HEK293T (cell line): ENCODE data around the gene UMODL1.

Source experiments
- FOXK2 ChIP-seq: fragments of 450-650 bp; IDR thresholded peaks from 2 replicates; pipeline ENCODE4 v1.6.1; 2016; ENCODE audit warnings: mild to moderate bottlenecking
- L3MBTL2 ChIP-seq: fragments of 450-650 bp; conservative IDR thresholded peaks from 2 replicates; pipeline ENCODE4 v1.6.1; 2016; ENCODE audit warnings: mild to moderate bottlenecking
- SP1 ChIP-seq: fragments of 450-650 bp; IDR thresholded peaks from 2 replicates; pipeline ENCODE4 v1.6.1; 2017
- ZNF384 ChIP-seq: fragments of 450-650 bp; IDR thresholded peaks from 2 replicates; pipeline ENCODE4 v1.6.1; 2016

DNA sequence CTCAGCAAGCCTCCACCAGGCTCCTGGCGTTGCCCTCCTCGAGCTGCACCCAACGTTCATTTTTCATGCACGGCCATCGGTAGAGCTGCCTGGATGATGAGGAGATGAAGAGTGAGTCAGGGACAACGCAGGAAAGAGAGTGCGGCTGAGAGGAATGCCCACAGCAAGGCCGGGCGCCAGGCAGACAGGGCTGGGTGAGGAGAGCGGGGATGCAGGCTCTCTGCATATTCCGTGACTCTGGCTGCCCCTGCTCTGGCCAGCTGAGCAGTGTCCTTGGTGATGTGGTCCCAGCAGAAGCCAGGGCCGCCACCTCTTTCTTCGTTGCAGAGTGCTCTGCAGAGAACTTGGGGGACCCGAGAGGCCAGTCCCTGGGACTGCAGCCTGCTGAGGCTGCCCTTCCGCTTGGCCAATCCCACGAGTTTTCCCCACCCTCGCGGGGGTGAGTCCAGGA, 10.8 kb downstream of the UMODL1 start:
- TF ChIP-seq SP1 (no peak), ZNF384 (no peak), FOXK2 (no peak), L3MBTL2 (no peak)
